Neutrophil (primary cell): ENCODE results near the gene DNAJA2.
A peak's percentile ranks its signal among the peaks of the same experiment; 100 is the strongest.

Source experiments
- H3K27ac ChIP-seq: fragments of 200-600 bp; sonication (generic); 2 replicates; pipeline ENCODE4 v1.5.1; 2016; ENCODE audit warnings: mild to moderate bottlenecking, moderate library complexity
- H3K27me3 ChIP-seq: fragments of 200-600 bp; sonication (generic); 2 replicates; pipeline ENCODE4 v1.6.0; 2016; ENCODE audit warnings: mild to moderate bottlenecking
- H3K36me3 ChIP-seq: fragments of 200-600 bp; sonication (generic); 2 replicates; pipeline ENCODE4 v1.5.1; 2017
- H3K4me1 ChIP-seq, 2 experiments: fragments of 200-600 bp in 1 of 2; sonication (generic) in 1 of 2; 1 replicate in 1 of 2; 2 replicates in 1 of 2; pipeline versions ENCODE4 v1.5.1 to v1.6.1; 2013 to 2016; ENCODE audit warnings: low read depth in 1 of 2, low read length in 1 of 2, mild to moderate bottlenecking in 1 of 2, moderate library complexity in 1 of 2; ENCODE audit not compliant: control insufficient read depth in 1 of 2, insufficient read depth in 1 of 2
- H3K4me3 ChIP-seq, 2 experiments: fragments of 200-600 bp in 1 of 2; sonication (generic) in 1 of 2; 1 replicate in 1 of 2; 2 replicates in 1 of 2; pipeline ENCODE4 v1.5.1; 2013 to 2016; ENCODE audit warnings: low read depth in 1 of 2, low read length in 1 of 2, mild to moderate bottlenecking in 1 of 2, moderate library complexity in 1 of 2
- H3K9me3 ChIP-seq: fragments of 200-600 bp; sonication (generic); 2 replicates; pipeline ENCODE4 v1.5.1; 2016
- CTCF ChIP-seq: fragments of 200-600 bp; sonication (generic); IDR thresholded peaks from 2 replicates; pipeline ENCODE4 v1.5.1; 2016; ENCODE audit warnings: antibody characterized with exemption

The DNAJA2 gene

GRCh38 chr16:46932802-46933201 lies 40.7 kb downstream of the DNAJA2 start:
- H3K27ac ChIP-seq, result no peak overlapping the region
- no peak for TF ChIP-seq CTCF
- peaks cover 3 to 9% of the 10 kb centered on the region in 2 experiments for H3K4me1 ChIP-seq
- no peaks in the 10 kb centered on the region for H3K27me3 ChIP-seq
- H3K9me3 ChIP-seq, result no peaks in the 10 kb centered on the region
- H3K4me3 ChIP-seq, result no peak overlapping the region
- H3K36me3 ChIP-seq, result no peaks in the 10 kb centered on the region

- Histone ChIP-seq H3K27me3 (no peaks in the 10 kb centered on the region), H3K27ac (no peak overlapping the region), H3K4me1 (peaks cover 3 to 9% of the 10 kb centered on the region in 2 experiments), H3K9me3 (no peaks in the 10 kb centered on the region), H3K4me3 (no peak overlapping the region), H3K36me3 (no peaks in the 10 kb centered on the region)
- no peak for TF ChIP-seq CTCF
Observed at GRCh38 chr16:46930861-46931260, 42.6 kb downstream of the DNAJA2 start.

GRCh38 chr16:46929378-46930332 lies 43.8 kb downstream of the DNAJA2 start:
- TF ChIP-seq CTCF, result peak; percentile 83
- peaks cover 3 to 9% of the 10 kb centered on the region in 2 experiments for H3K4me1 ChIP-seq
- H3K36me3 ChIP-seq, result no peaks in the 10 kb centered on the region

GRCh38 chr16:46928811-46929210 lies 44.7 kb downstream of the DNAJA2 start:
- no peak for TF ChIP-seq CTCF
- H3K27ac ChIP-seq, result no peak overlapping the region
- no peaks in the 10 kb centered on the region for H3K36me3 ChIP-seq

More at GRCh38 chr16:46929378-46930332, 43.8 kb downstream of the DNAJA2 start:
- no peak overlapping the region for H3K27ac ChIP-seq
- H3K9me3 ChIP-seq, result no peaks in the 10 kb centered on the region
- H3K4me3 ChIP-seq, result no peak overlapping the region
- no peaks in the 10 kb centered on the region for H3K27me3 ChIP-seq

GRCh38 chr16:46927273-46927672 lies 46.2 kb downstream of the DNAJA2 start:
- H3K4me3 ChIP-seq, result no peak overlapping the region
- H3K27me3 ChIP-seq, result no peaks in the 10 kb centered on the region
- no peak overlapping the region for H3K27ac ChIP-seq
- H3K36me3 ChIP-seq, result no peaks in the 10 kb centered on the region
- peaks cover 0 to 4% of the 10 kb centered on the region in 2 experiments for H3K4me1 ChIP-seq
- no peaks in the 10 kb centered on the region for H3K9me3 ChIP-seq
- no peak for TF ChIP-seq CTCF

More at GRCh38 chr16:46928811-46929210, 44.7 kb downstream of the DNAJA2 start:
- H3K27me3 ChIP-seq, result no peaks in the 10 kb centered on the region
- no peaks in the 10 kb centered on the region for H3K9me3 ChIP-seq
- peaks cover 3 to 9% of the 10 kb centered on the region in 2 experiments for H3K4me1 ChIP-seq
- H3K4me3 ChIP-seq, result no peak overlapping the region
